CD4-positive, alpha-beta T cell (primary cell): ENCODE measurements around the gene MSH3. TPM values are rescaled to one million over a fixed set of nuclear protein-coding genes. Genes with fewer than 3 reads are reported as not detected.
"Not testable (repeated sequence)": the region's sequence is repeated elsewhere in the genome, so short reads cannot be mapped to it uniquely, and the experiment has no call there.

Experiments used
- ATAC-seq: fragments of 200-7000 bp; cut with Tn5 transposase; one replicate; pipeline ENCODE4 v1.10.0; 2022; ENCODE audit warnings: mild to moderate bottlenecking; ENCODE audit not compliant: poor library complexity
- CTCF ChIA-PET: fragments of 350-600 bp; sonication (Branson Sonifier 250); formaldehyde crosslinking; loops from one replicate; lab custom pipeline; 2021; ENCODE audit warnings: antibody characterized with exemption, inconsistent platforms; lab: Charles Lee
- POLR2A ChIA-PET: fragments of 350-600 bp; sonication (Branson Sonifier 250); formaldehyde crosslinking; loops from one replicate; lab custom pipeline; 2021; ENCODE audit warnings: antibody characterized with exemption, inconsistent platforms; lab: Charles Lee
- DNase-seq, 14 experiments: peaks; one replicate each; pipeline ENCODE4 v3.0.0-alpha.2; 2013 to 2020; ENCODE audit warnings: mixed read lengths in 2 of 14
- H3K27ac ChIP-seq, 2 donors: one replicate each; pipeline versions ENCODE4 v1.5.1 to v1.7.0; 2013; ENCODE audit warnings: low read length in 2 of 2, low read depth in 1 of 2, mild to moderate bottlenecking in 1 of 2
- H3K27me3 ChIP-seq, 2 experiments: 1 replicate in 1 of 2; 2 replicates in 1 of 2; pipeline versions ENCODE4 v1.6.1 to v1.7.0; 2013; ENCODE audit warnings: low read length in 2 of 2, control low read depth in 1 of 2, mild to moderate bottlenecking in 1 of 2, moderate library complexity in 1 of 2; ENCODE audit not compliant: insufficient read depth in 2 of 2, control insufficient read depth in 1 of 2
- H3K36me3 ChIP-seq: one replicate; pipeline ENCODE4 v1.6.1; 2013; ENCODE audit warnings: low read length, control low read depth; ENCODE audit not compliant: insufficient read depth
- H3K4me1 ChIP-seq: one replicate; pipeline ENCODE4 v1.6.1; 2013; ENCODE audit warnings: low read length, control low read depth; ENCODE audit not compliant: insufficient read depth
- H3K4me3 ChIP-seq: one replicate; pipeline ENCODE4 v1.5.1; 2013; ENCODE audit warnings: mild to moderate bottlenecking, low read length, moderate library complexity
- H3K9me3 ChIP-seq, 2 experiments: 1 replicate in 1 of 2; 2 replicates in 1 of 2; pipeline versions ENCODE4 v1.6.1 to v1.7.0; 2013; ENCODE audit warnings: low read length in 2 of 2, mild to moderate bottlenecking in 2 of 2, control low read depth in 1 of 2, moderate library complexity in 1 of 2; ENCODE audit not compliant: control insufficient read depth in 1 of 2, insufficient read depth in 1 of 2
- H3K27ac Mint-ChIP-seq: one replicate; pipeline ENCODE4 v1.8.0; 2020; ENCODE audit warnings: mixed read lengths
- H3K27me3 Mint-ChIP-seq: one replicate; pipeline ENCODE4 v1.8.0; 2021; ENCODE audit warnings: mixed read lengths
- H3K36me3 Mint-ChIP-seq: one replicate; pipeline ENCODE4 v1.8.0; 2021; ENCODE audit warnings: low read depth, mixed read lengths
- H3K4me1 Mint-ChIP-seq: one replicate; pipeline ENCODE4 v1.8.0; 2021; ENCODE audit warnings: low read depth, mixed read lengths
- H3K4me3 Mint-ChIP-seq: one replicate; pipeline ENCODE4 v1.8.0; 2020; ENCODE audit warnings: mild to moderate bottlenecking, mixed read lengths
- H3K9me3 Mint-ChIP-seq: one replicate; pipeline ENCODE4 v1.8.0; 2020; ENCODE audit warnings: mixed read lengths
- intact Hi-C, 2 experiments: fragments of 100-400 bp; cut with DNase I in 1 of 2; cut with micrococcal nuclease in 1 of 2; formaldehyde crosslinking; loops; one replicate each; pipeline versions ENCODE4 v1.15.1 to v1.9.0; 2023 to 2025; cut with DNase I, micrococcal nuclease
- total RNA-seq, 174 experiments: library from RNA in 2 of 174; stranded (reverse) in 2 of 174; gene quantifications; one replicate each; pipeline ENCODE4 v1.2.3 and lab custom pipeline; 2021 to 2026
- TF ChIP-seq, protein P1 (sequence below): fragments of 200-600 bp; IDR thresholded peaks from one replicate; pipeline ENCODE4 v1.8.0; 2022; ENCODE audit warnings: antibody characterized with exemption, mild to moderate bottlenecking

MSH3 gene
- total RNA-seq, 2 experiments from 2014 or later, result 11.3 to 13.0 TPM

DNA sequence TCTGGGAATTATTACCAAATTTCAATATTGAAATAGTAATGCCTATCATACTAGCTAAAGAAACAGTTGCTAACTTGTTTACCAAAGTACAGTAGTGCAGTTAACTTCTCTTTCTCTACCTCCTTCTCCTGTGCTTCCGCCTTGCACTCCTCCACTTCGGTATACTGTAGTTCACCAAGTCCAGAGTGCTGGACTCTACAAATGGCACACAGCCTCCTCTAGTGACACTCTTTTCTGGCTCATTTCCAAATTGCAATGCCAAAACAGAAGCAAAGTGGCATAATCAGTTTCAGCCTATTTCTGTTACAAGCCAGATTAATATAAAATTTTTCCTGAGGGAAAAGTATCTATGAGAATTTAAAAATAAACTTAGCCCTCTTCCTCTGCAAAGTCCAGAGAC lies 219.7 kb downstream of the MSH3 start:
- no peaks in the 10 kb centered on the region for H3K9me3 ChIP-seq
- no peak for DNase-seq
- Mint-ChIP-seq H3K9me3 (no peaks in the 10 kb centered on the region), H3K4me1 (no peaks in the 10 kb centered on the region), H3K27me3 (no peaks in the 10 kb centered on the region), H3K4me3 (no peak overlapping the region), H3K27ac (no peak overlapping the region), H3K36me3 (peaks cover 75% of the 10 kb centered on the region)
- H3K27me3 ChIP-seq, result no peaks in the 10 kb centered on the region
- ChIA-PET CTCF (no interaction called here), POLR2A (no interaction called here)
- peaks cover 45% of the 10 kb centered on the region for H3K36me3 ChIP-seq
- no peak overlapping the region for H3K4me3 ChIP-seq
- TF ChIP-seq, protein P1, sequence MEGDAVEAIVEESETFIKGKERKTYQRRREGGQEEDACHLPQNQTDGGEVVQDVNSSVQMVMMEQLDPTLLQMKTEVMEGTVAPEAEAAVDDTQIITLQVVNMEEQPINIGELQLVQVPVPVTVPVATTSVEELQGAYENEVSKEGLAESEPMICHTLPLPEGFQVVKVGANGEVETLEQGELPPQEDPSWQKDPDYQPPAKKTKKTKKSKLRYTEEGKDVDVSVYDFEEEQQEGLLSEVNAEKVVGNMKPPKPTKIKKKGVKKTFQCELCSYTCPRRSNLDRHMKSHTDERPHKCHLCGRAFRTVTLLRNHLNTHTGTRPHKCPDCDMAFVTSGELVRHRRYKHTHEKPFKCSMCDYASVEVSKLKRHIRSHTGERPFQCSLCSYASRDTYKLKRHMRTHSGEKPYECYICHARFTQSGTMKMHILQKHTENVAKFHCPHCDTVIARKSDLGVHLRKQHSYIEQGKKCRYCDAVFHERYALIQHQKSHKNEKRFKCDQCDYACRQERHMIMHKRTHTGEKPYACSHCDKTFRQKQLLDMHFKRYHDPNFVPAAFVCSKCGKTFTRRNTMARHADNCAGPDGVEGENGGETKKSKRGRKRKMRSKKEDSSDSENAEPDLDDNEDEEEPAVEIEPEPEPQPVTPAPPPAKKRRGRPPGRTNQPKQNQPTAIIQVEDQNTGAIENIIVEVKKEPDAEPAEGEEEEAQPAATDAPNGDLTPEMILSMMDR, result no peak
- intact Hi-C loops, result no loop called here
- ATAC-seq, result no peak
- H3K27ac ChIP-seq, result no peak overlapping the region
- H3K4me1 ChIP-seq, result no peaks in the 10 kb centered on the region

DNA sequence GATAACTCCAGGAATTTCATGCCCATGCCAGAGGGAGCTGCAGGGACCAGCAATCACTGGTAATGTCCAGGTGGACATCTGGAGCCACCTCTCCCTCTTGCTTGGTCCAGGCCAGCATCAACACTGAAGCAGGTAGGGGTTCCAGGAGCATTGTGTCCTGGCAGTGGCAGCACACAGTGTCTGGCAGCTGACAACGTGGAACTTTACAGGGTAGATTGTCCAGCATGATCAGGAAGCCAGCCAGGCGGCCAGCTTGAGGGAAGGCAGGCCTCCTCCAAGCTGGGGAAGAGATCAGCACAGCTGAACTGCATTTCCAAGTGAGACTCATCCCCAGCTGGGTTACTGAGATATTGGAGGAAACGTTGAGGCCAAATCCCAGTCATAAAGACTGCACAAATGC lies 223.1 kb downstream of the MSH3 start:
- Histone ChIP-seq H3K36me3 (peaks cover 41% of the 10 kb centered on the region), H3K9me3 (no peaks in the 10 kb centered on the region), H3K4me3 (no peak overlapping the region), H3K4me1 (no peaks in the 10 kb centered on the region), H3K27me3 (no peaks in the 10 kb centered on the region), H3K27ac (no peak overlapping the region)
- H3K4me1 Mint-ChIP-seq, result no peaks in the 10 kb centered on the region
- TF ChIP-seq, protein P1, result no peak
- H3K27me3 Mint-ChIP-seq, result no peaks in the 10 kb centered on the region
- peaks cover 4% of the 10 kb centered on the region for H3K9me3 Mint-ChIP-seq
- intact Hi-C loops, result no loop called here
- ATAC-seq (no peak), DNase-seq (no peak)
- POLR2A ChIA-PET, result no interaction called here
- no peak overlapping the region for H3K27ac Mint-ChIP-seq
- CTCF ChIA-PET, result no interaction called here
- no peak overlapping the region for H3K4me3 Mint-ChIP-seq
- peaks cover 85% of the 10 kb centered on the region for H3K36me3 Mint-ChIP-seq

DNA sequence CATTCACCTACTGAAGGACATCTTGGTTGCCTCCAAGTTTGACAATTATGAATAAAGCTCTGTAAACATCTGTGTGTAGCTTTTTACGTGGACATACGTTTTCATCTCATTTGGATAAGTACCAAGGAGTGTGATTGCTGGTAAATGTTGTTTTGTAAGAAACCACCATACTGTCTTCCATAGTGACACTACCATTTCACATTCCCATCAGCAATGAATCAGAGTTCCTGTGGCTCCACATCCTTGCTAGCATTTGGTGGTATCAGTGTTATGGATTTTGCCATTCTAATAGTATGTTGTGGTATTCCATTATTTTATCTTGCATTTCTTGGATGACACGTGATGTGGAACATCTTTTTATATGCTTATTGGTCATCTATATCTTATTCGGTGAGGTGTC lies 227.3 kb downstream of the MSH3 start:
- Mint-ChIP-seq H3K27me3 (no peaks in the 10 kb centered on the region), H3K9me3 (peaks cover 4% of the 10 kb centered on the region), H3K4me1 (peaks cover 14% of the 10 kb centered on the region), H3K36me3 (peaks cover 46% of the 10 kb centered on the region), H3K4me3 (no peak overlapping the region), H3K27ac (no peak overlapping the region)
- Histone ChIP-seq H3K27me3 (no peaks in the 10 kb centered on the region), H3K36me3 (peaks cover 13% of the 10 kb centered on the region), H3K9me3 (no peaks in the 10 kb centered on the region), H3K27ac (no peak overlapping the region), H3K4me1 (no peaks in the 10 kb centered on the region), H3K4me3 (no peak overlapping the region)
- CTCF ChIA-PET, result no interaction called here
- TF ChIP-seq, protein P1, result no peak
- ATAC-seq, result no peak
- DNase-seq, result no peak
- POLR2A ChIA-PET, result no interaction called here
- intact Hi-C loops, result no loop called here

DNA sequence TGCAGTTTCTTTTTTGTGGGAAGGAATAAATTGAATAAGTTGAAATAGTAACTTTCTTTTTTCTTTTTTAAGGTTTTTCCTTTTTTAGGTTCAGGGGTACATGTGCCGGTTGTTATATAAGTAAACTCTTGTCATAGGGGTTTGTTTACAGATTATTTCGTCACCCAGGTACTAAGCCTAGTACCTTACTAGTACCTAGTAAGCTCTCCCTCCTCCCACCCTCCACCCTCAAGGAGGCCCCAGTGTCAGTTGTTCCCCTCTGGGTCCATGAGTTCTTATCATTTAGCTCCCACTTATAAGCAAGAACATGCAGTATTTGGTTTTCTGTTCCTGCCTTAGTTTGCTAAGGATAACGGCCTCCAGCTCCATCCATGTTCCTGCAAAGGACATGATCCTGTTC lies 228.9 kb downstream of the MSH3 start:
- H3K9me3 Mint-ChIP-seq, H3K4me3 Mint-ChIP-seq, H3K4me1 ChIP-seq, CTCF ChIA-PET, ATAC-seq, H3K27ac ChIP-seq, DNase-seq, H3K27me3 ChIP-seq, intact Hi-C loops, H3K9me3 ChIP-seq, H3K36me3 ChIP-seq, H3K27me3 Mint-ChIP-seq, H3K27ac Mint-ChIP-seq, H3K4me3 ChIP-seq, POLR2A ChIA-PET: not testable (repeated sequence)
- peaks cover 14% of the 10 kb centered on the region for H3K4me1 Mint-ChIP-seq
- peaks cover 31% of the 10 kb centered on the region for H3K36me3 Mint-ChIP-seq
